Measurements from ENCODE around the gene PDE11A.

Gene PDE11A

DNA sequence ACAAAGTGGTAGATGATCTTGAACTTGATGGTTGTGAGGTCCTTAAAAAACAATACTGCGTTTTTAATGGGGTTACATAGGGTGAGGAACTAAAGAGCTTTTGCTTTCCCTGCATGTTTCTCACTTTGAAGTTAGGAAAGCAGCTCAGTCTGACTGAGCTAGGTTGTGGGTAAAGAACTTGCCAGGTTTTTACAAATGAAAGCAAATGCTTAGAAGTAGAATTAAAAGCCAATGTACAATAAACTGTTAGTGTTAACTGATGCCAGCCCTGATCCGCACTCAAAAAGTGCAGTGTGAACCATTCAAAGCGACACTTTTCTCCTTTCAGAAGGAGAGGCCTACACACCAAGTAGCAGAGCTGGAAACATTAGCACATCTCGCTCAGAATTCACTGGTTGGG lies 409.7 kb downstream of the PDE11A start:
- ATAC-seq (ENCODE audit: insufficient read depth, low read depth) (no peak), DNase-seq (no peak)
- Histone ChIP-seq H3K4me2 (ENCODE audit: insufficient read depth, low read length) (no peak overlapping the region), H3K27ac (ENCODE audit: low read length) (no peak overlapping the region), H3K79me2 (ENCODE audit: insufficient read depth, low read length) (no peaks in the 10 kb centered on the region), H3K9ac (ENCODE audit: low read depth, low read length) (no peak overlapping the region), H3K36me3 (ENCODE audit: insufficient read depth, low read length) (no peaks in the 10 kb centered on the region), H3K9me3 (ENCODE audit: insufficient read depth, low read length, severe bottlenecking) (no peaks in the 10 kb centered on the region), H3K27me3 (ENCODE audit: insufficient read depth, low read length, poor library complexity) (no peaks in the 10 kb centered on the region), H4K20me1 (ENCODE audit: insufficient read depth, low read length) (no peaks in the 10 kb centered on the region), H2AFZ (ENCODE audit: low read depth, low read length) (no peak overlapping the region), H3K4me1 (ENCODE audit: insufficient read depth, low read length) (peaks cover 8% of the 10 kb centered on the region), H3K4me3 (ENCODE audit: low read depth in 1 of 2, low read length in 2 of 2) (no peak overlapping the region)
- TF ChIP-seq EZH2 (IDR thresholded peaks at IDR 0.05; ENCODE audit: borderline replicate concordance, low read depth, low read length, severe bottlenecking) (no peak), CTCF (IDR thresholded peaks at IDR 0.05; ENCODE audit: borderline replicate concordance, extremely low read depth, low read length, poor library complexity, severe bottlenecking) (no peak)

DNA sequence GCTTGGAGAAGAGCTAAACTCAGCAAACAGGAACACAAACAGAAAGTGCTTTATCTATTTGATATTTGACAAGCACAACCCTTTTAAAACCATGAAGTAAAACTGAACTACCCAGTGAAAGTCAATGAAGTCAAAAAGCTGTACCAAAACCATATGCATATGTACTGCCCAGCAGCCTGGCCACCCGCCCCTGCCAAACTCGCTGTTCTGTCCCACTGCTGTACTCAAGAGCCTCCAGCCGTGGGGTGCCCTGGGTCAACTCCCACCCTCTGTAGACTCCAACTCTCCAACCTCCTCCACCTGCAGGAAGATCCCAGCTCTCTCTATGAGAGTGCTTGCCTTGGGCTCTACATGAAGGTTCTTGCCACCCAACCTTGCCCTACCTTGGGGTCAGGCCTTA lies 411.8 kb downstream of the PDE11A start:
- Histone ChIP-seq H3K27ac (ENCODE audit: low read length) (no peak overlapping the region), H3K4me1 (ENCODE audit: insufficient read depth, low read length) (no peaks in the 10 kb centered on the region), H4K20me1 (ENCODE audit: insufficient read depth, low read length) (no peaks in the 10 kb centered on the region), H3K9ac (ENCODE audit: low read depth, low read length) (no peak overlapping the region), H2AFZ (ENCODE audit: low read depth, low read length) (no peak overlapping the region), H3K4me3 (ENCODE audit: low read depth in 1 of 2, low read length in 2 of 2) (no peak overlapping the region), H3K79me2 (ENCODE audit: insufficient read depth, low read length) (no peaks in the 10 kb centered on the region), H3K27me3 (ENCODE audit: insufficient read depth, low read length, poor library complexity) (no peaks in the 10 kb centered on the region), H3K4me2 (ENCODE audit: insufficient read depth, low read length) (no peak overlapping the region), H3K36me3 (ENCODE audit: insufficient read depth, low read length) (no peaks in the 10 kb centered on the region), H3K9me3 (ENCODE audit: insufficient read depth, low read length, severe bottlenecking) (no peaks in the 10 kb centered on the region)
- TF ChIP-seq CTCF (IDR thresholded peaks at IDR 0.05; ENCODE audit: borderline replicate concordance, extremely low read depth, low read length, poor library complexity, severe bottlenecking) (no peak), EZH2 (IDR thresholded peaks at IDR 0.05; ENCODE audit: borderline replicate concordance, low read depth, low read length, severe bottlenecking) (no peak)
- no peak for ATAC-seq (ENCODE audit: insufficient read depth, low read depth)
- no peak for DNase-seq

DNA sequence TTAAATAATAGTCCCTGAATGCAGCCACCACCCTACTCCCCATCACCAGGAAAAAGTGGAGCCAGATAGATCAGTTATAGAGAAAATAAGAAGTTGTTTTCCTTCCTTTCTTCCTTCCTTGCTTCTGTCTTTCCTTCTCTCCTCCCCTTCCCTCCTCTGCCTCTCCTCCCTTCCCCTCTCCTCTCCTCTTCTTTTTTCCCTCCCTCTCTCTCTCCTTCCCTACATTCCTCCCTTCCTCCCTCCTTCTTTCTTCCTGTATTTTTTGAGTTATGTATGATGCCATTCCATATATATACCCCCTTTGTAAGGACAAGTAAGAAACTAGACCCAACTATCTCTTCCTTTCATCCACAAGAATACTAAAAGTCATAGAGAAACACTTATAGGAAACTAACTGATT lies 414.3 kb downstream of the PDE11A start:
- no peak overlapping the region for H3K27ac ChIP-seq (ENCODE audit: low read length)
- H3K36me3 ChIP-seq (ENCODE audit: insufficient read depth, low read length) = no peaks in the 10 kb centered on the region
- no peaks in the 10 kb centered on the region for H3K79me2 ChIP-seq (ENCODE audit: insufficient read depth, low read length)
- TF ChIP-seq EZH2 (IDR thresholded peaks at IDR 0.05; ENCODE audit: borderline replicate concordance, low read depth, low read length, severe bottlenecking) (no peak), CTCF (IDR thresholded peaks at IDR 0.05; ENCODE audit: borderline replicate concordance, extremely low read depth, low read length, poor library complexity, severe bottlenecking) (no peak)
- H3K4me1 ChIP-seq (ENCODE audit: insufficient read depth, low read length) = no peaks in the 10 kb centered on the region
- H4K20me1 ChIP-seq (ENCODE audit: insufficient read depth, low read length) = no peaks in the 10 kb centered on the region
- no peak overlapping the region for H3K9ac ChIP-seq (ENCODE audit: low read depth, low read length)
- H3K4me3 ChIP-seq (ENCODE audit: low read depth in 1 of 2, low read length in 2 of 2) = no peak overlapping the region
- ATAC-seq (ENCODE audit: insufficient read depth, low read depth) (no peak), DNase-seq (no peak)
- H2AFZ ChIP-seq (ENCODE audit: low read depth, low read length) = no peak overlapping the region
- no peaks in the 10 kb centered on the region for H3K27me3 ChIP-seq (ENCODE audit: insufficient read depth, low read length, poor library complexity)
- H3K9me3 ChIP-seq (ENCODE audit: insufficient read depth, low read length, severe bottlenecking) = no peaks in the 10 kb centered on the region
- no peak overlapping the region for H3K4me2 ChIP-seq (ENCODE audit: insufficient read depth, low read length)

DNA sequence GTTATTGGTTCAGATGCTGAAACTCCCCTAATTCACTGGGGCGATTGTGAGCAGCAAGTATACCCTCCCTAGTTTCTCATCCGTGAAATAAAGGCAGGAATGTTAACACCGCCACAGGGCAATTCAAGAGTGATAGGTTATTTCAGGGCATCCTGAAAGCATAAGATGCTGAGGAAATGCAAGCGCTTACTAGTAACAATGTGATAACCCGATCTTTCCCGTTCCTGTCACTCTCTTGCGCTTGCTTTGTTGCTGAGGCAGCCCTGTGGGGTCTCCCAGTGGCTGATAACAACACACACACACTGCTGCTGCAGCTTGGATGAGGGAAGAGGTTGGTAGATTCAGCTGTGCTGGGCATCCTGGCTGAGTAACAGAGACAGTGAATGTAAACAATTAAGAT lies 420.7 kb downstream of the PDE11A start:
- H2AFZ ChIP-seq (ENCODE audit: low read depth, low read length) = no peak overlapping the region; the same call in 1 of the 2 replicates
- ATAC-seq (ENCODE audit: insufficient read depth, low read depth) (no peak), DNase-seq (no peak)
- no peak overlapping the region for H3K9ac ChIP-seq (ENCODE audit: low read depth, low read length)
- H4K20me1 ChIP-seq (ENCODE audit: insufficient read depth, low read length) = no peaks in the 10 kb centered on the region
- H3K4me3 ChIP-seq (ENCODE audit: low read depth in 1 of 2, low read length in 2 of 2) = no peak overlapping the region
- no peak for TF ChIP-seq EZH2 (IDR thresholded peaks at IDR 0.05; ENCODE audit: borderline replicate concordance, low read depth, low read length, severe bottlenecking)
- no peak for TF ChIP-seq CTCF (IDR thresholded peaks at IDR 0.05; ENCODE audit: borderline replicate concordance, extremely low read depth, low read length, poor library complexity, severe bottlenecking)
- no peaks in the 10 kb centered on the region for H3K79me2 ChIP-seq (ENCODE audit: insufficient read depth, low read length)
- no peaks in the 10 kb centered on the region for H3K4me1 ChIP-seq (ENCODE audit: insufficient read depth, low read length)
- no peak overlapping the region for H3K4me2 ChIP-seq (ENCODE audit: insufficient read depth, low read length)
- H3K27ac ChIP-seq (ENCODE audit: low read length) = no peak overlapping the region
- no peaks in the 10 kb centered on the region for H3K27me3 ChIP-seq (ENCODE audit: insufficient read depth, low read length, poor library complexity)
- H3K9me3 ChIP-seq (ENCODE audit: insufficient read depth, low read length, severe bottlenecking) = no peaks in the 10 kb centered on the region
- H3K36me3 ChIP-seq (ENCODE audit: insufficient read depth, low read length) = no peaks in the 10 kb centered on the region

Measured in DND-41 (cell line).